Gastroesophageal sphincter (tissue), 4 donors: Measurements from ENCODE around the gene RPS5. TPM values are rescaled to one million over a fixed set of nuclear protein-coding genes. Genes with fewer than 3 reads are reported as not detected.

Experiments
- ATAC-seq: fragments of 150-250 bp; one replicate; pipeline ENCODE4 v1.9.1; 2016; ENCODE audit warnings: mild to moderate bottlenecking, moderate library complexity
- H3K27ac ChIP-seq, 4 donors: fragments of 200-600 bp; sonication (generic) in 3 of 4; 1 replicate in 3 of 4; 2 replicates in 1 of 4; pipeline ENCODE4 v1.5.1; 2016 to 2019
- H3K27me3 ChIP-seq: fragments of 200-600 bp; sonication (generic); one replicate; pipeline ENCODE4 v1.5.1; 2019
- H3K36me3 ChIP-seq, 2 donors: fragments of 200-600 bp; sonication (generic); one replicate each; pipeline ENCODE4 v1.5.1; 2019; ENCODE audit warnings: control low read depth in 1 of 2
- H3K4me1 ChIP-seq, 3 donors: fragments of 200-600 bp; sonication (generic); 1 replicate in 2 of 3; 2 replicates in 1 of 3; pipeline ENCODE4 v1.5.1; 2016 to 2019; ENCODE audit warnings: control low read depth in 2 of 3
- H3K4me3 ChIP-seq, 2 donors: fragments of 200-600 bp; sonication (generic); one replicate each; pipeline ENCODE4 v1.5.1; 2019; ENCODE audit warnings: mild to moderate bottlenecking in 1 of 2, moderate library complexity in 1 of 2
- H3K9me3 ChIP-seq, 3 donors: fragments of 200-600 bp; sonication (generic); one replicate each; pipeline ENCODE4 v1.5.1; 2017 to 2019; ENCODE audit warnings: control low read depth in 2 of 3
- CTCF ChIP-seq, 4 experiments: fragments of 200-600 bp in 2 of 4; fragments of 450-650 bp in 2 of 4; sonication (generic) in 1 of 4; IDR thresholded peaks; one replicate each; pipeline ENCODE4 v1.5.1; 2017 to 2019; ENCODE audit warnings: antibody characterized with exemption in 4 of 4, mild to moderate bottlenecking in 2 of 4, moderate library complexity in 2 of 4
- EP300 ChIP-seq: sonication (generic); formaldehyde crosslinking; IDR thresholded peaks from one replicate; pipeline ENCODE4 v1.6.1; 2017; ENCODE audit warnings: antibody characterized with exemption, mild to moderate bottlenecking
- POLR2A ChIP-seq, 2 donors: fragments of 450-650 bp; IDR thresholded peaks; one replicate each; pipeline ENCODE4 v1.6.1; 2017; ENCODE audit warnings: antibody characterized with exemption in 2 of 2, mild to moderate bottlenecking in 2 of 2, moderate library complexity in 1 of 2
- POLR2AphosphoS5 ChIP-seq: sonication (generic); formaldehyde crosslinking; IDR thresholded peaks from one replicate; pipeline ENCODE4 v1.6.1; 2017; ENCODE audit warnings: antibody characterized with exemption
- WGBS, 2 donors: methylation state at CpG; one replicate each; pipeline ENCODE4 v1.1.5; 2018; ENCODE audit warnings: low coverage in 1 of 2; 5-methylcytosine and 5-hydroxymethylcytosine counted together
- total RNA-seq, 4 donors: library from RNA; depleted of rRNA; stranded (reverse); fragments of >200 nt; gene quantifications; one replicate each; pipeline ENCODE4 v1.1.0, GENCODE V29; 2016

Gene RPS5
- total RNA-seq, 4 donors from 2014 or later: 841 to 2,040 (median 1,635) TPM

- H3K36me3 ChIP-seq: peaks cover 0 to 67% of the 10 kb centered on the region in 2 donors
- no peak for ATAC-seq
Observed at GRCh38 chr19:58393725-58394033, 6.6 kb downstream of the RPS5 start.

DNA sequence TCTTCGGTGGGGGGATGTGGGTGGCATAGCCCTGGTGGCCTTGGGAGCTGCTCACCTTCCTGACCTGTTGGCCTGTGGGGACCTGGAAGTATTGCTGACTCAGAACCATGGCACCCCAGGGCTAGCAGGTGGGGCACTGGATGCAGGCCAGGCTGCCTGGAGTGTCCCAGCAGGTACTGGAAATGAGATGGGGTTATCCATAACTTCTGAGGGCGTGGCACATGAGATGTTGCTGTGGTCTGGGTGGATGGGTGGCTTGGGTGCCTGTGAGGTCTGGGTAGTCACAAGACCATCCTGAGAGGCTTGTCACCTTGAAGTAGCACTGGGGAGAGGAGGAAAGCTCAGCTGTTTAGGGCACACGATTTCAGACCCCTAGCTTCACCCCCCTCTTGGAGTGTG lies 7.8 kb downstream of the RPS5 start:
- Histone ChIP-seq H3K36me3 (peaks cover 0 to 55% of the 10 kb centered on the region in 2 donors), H3K4me1 (peaks cover 0 to 33% (median 3%) of the 10 kb centered on the region in 3 donors)
- 20 to 58% methylated on average over 1 to 2 of the region's 3 CpGs for WGBS, 2 donors

More at GRCh38 chr19:58393725-58394033, 6.6 kb downstream of the RPS5 start:
- TF ChIP-seq EP300 (no peak), POLR2AphosphoS5 (no peak), POLR2A (IDR thresholded peaks at IDR 0.05) (no peak), CTCF (IDR thresholded peaks at IDR 0.05) (no peak)
- Histone ChIP-seq H3K4me1 (peaks cover 0 to 42% (median 3%) of the 10 kb centered on the region in 3 donors), H3K9me3 (no peaks in the 10 kb centered on the region), H3K27me3 (peaks cover 37% of the 10 kb centered on the region), H3K27ac (no peak overlapping the region), H3K4me3 (no peak overlapping the region)
- 84 to 100% methylated on average over 1 to 4 of the region's 4 CpGs for WGBS, 2 donors

GRCh38 chr19:58395220-58395978 lies 8.3 kb downstream of the RPS5 start, which contains the start of gene RNF225:
Gene RNF225 (plus strand): TSS chr19:58395656. CDS start chr19:58396090, 434 bp downstream.
- WGBS, 2 donors: 15 to 43% methylated on average over 4 of the region's 21 CpGs
- Histone ChIP-seq H3K27me3 (peaks cover 38% of the 10 kb centered on the region), H3K27ac (no peak within 1 kb of the TSS), H3K36me3 (peaks cover 0 to 51% of the 10 kb centered on the region in 2 donors), H3K4me3 (peak within 1 kb of the TSS in 1 of 2 donors; percentile 22), H3K9me3 (no peaks in the 10 kb centered on the region), H3K4me1 (peaks cover 0 to 33% (median 6%) of the 10 kb centered on the region in 3 donors)
- no peak for ATAC-seq
- TF ChIP-seq CTCF (IDR thresholded peaks at IDR 0.05): no peak
- no peak for TF ChIP-seq EP300

More for the DNA sequence above, 7.8 kb downstream of the RPS5 start:
- H3K27ac ChIP-seq: no peak overlapping the region
- ATAC-seq: no peak
- no peaks in the 10 kb centered on the region for H3K9me3 ChIP-seq
- TF ChIP-seq CTCF (IDR thresholded peaks at IDR 0.05): no peak
- no peak for TF ChIP-seq POLR2A (IDR thresholded peaks at IDR 0.05)
- TF ChIP-seq POLR2AphosphoS5: no peak
- H3K4me3 ChIP-seq: no peak overlapping the region
- peaks cover 38% of the 10 kb centered on the region for H3K27me3 ChIP-seq

GRCh38 chr19:58395979-58396627 lies 9.0 kb downstream of the RPS5 start:
- Histone ChIP-seq H3K9me3 (no peaks in the 10 kb centered on the region), H3K4me3 (peak overlapping the region in 1 of 2 donors; percentile 22), H3K27me3 (peaks cover 38% of the 10 kb centered on the region), H3K4me1 (peaks cover 0 to 33% (median 11%) of the 10 kb centered on the region in 3 donors), H3K36me3 (peaks cover 0 to 44% of the 10 kb centered on the region in 2 donors), H3K27ac (no peak overlapping the region)
- WGBS, 2 donors: 11 to 40% methylated on average over 1 to 11 of the region's 75 CpGs
- no peak for TF ChIP-seq CTCF (IDR thresholded peaks at IDR 0.05)
- TF ChIP-seq EP300: no peak
- ATAC-seq: no peak
